ENCODE measurements around the gene RDH5.

The RDH5 gene

DNA sequence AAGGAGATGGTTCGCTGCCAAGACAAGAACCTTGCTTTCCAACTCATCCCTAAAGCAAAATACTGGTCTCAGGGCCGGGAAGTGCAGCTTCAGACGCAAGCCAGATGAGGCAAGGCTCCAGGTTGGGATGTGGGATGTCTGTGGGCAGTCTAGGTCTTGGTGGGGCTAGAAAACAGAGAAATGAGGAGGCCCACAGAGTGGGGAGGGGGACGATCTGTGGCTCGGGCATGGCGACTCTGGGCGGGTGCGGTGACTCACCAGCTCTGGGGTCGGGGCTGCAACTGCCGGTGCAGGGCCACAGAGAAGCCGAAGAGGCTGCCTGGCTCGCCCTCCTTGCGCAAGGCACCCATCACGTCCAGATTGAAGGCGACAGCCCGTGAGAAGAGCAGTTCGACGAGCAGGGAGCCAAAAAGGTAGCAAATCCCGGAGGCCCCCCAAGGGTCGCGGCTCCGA lies 12.9 kb upstream of the RDH5 start:
- peak; percentile 60 for DNase-seq

DNA sequence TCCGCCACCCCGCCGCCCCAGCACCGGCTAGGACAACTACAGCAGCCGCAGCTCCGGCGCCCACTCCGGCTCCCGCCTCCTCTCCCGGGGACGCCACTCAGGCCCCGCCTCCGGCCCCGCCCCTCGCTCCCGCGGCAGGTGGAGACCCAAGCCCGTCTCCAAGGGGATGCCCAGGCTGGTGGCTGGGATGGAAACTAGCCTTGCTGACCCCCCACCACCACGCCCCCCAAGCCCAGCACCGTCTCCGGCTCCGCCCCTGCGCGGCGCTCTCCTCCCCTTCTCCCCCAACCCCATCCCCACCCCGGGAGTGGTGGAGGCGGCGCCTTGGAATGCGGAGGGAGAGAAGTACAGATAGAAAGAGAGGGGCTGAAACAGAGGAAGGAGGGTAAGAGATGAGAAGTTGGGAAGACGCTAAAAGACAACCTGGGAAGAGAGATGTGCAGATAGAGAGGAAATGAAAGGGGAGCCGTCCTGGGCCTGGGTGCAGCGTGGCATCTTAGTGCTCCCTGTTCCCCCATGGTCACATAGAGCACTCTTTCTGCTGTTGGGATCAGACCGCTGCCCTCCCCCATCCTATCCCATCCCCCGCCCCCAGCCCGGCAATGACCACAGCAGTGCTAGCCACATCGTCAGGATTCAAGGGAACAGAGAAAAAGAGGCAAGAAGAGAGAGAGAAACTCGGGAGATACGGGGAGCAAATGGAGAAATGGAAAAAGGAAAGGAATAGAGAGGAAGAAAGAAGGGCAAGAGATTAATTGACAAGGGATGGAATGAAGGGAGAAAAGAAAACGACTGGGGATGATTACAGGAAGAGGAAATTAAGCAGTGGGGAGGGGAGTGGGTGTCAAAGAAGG lies 12.1 kb upstream of the RDH5 start, which contains the start of gene ITGA7:
ITGA7 (minus strand) TSS at position 64 of the 854 bp plus-strand sequence. CDS start 222 bp downstream, outside the sequence.
- Histone ChIP-seq H3K23ac (ENCODE audit: low read length) (no peak within 1 kb of the TSS), H2BK5ac (ENCODE audit: low read length) (no peak within 1 kb of the TSS), H3K79me1 (ENCODE audit: low read length) (no peaks in the 10 kb centered on the region), H3K9ac (ENCODE audit: low read length) (peak within 1 kb of the TSS; percentile 64), H3K56ac (ENCODE audit: low read length) (peak within 1 kb of the TSS; percentile 82), H3K4me2 (ENCODE audit: low read length) (peak within 1 kb of the TSS; percentile 89), H3K4me1 (ENCODE audit: control insufficient read depth, low read depth, low read length) (peaks cover 4% of the 10 kb centered on the region), H3K36me3 (ENCODE audit: control insufficient read depth, insufficient read depth, low read length) (no peaks in the 10 kb centered on the region), H3K18ac (ENCODE audit: low read length) (peak within 1 kb of the TSS; percentile 45), H2BK15ac (replicated peaks; ENCODE audit: low read depth) (no peak within 1 kb of the TSS), H3K4me3 (ENCODE audit: low read length) (peak within 1 kb of the TSS; percentile 52), H3K4ac (ENCODE audit: low read depth, low read length) (no peak within 1 kb of the TSS), H2AK5ac (ENCODE audit: low read length) (no peak within 1 kb of the TSS), H4K8ac (ENCODE audit: low read depth, low read length) (no peak within 1 kb of the TSS), H4K5ac (ENCODE audit: low read length) (no peak within 1 kb of the TSS), H3K27ac (ENCODE audit: low read depth, low read length) (no peak within 1 kb of the TSS), H3K27me3 (ENCODE audit: insufficient read depth, low read length, poor library complexity) (no peaks in the 10 kb centered on the region), H3K79me2 (ENCODE audit: control insufficient read depth, insufficient read depth, low read length) (no peaks in the 10 kb centered on the region), H2BK120ac (ENCODE audit: low read depth, low read length) (no peak within 1 kb of the TSS)
- no CpG with 5 or more reads among the region's 39 CpGs for WGBS (ENCODE audit: extremely low coverage, insufficient coverage, low lambda C conversion rate)
- peak; percentile 91 for DNase-seq

More for the DNA sequence above, 12.9 kb upstream of the RDH5 start:
- Histone ChIP-seq H4K5ac (ENCODE audit: low read length) (no peak overlapping the region), H3K4me1 (ENCODE audit: control insufficient read depth, low read depth, low read length) (peaks cover 4% of the 10 kb centered on the region), H3K4ac (ENCODE audit: low read depth, low read length) (no peak overlapping the region), H3K79me1 (ENCODE audit: low read length) (no peaks in the 10 kb centered on the region), H2AK5ac (ENCODE audit: low read length) (no peak overlapping the region), H2BK15ac (replicated peaks; ENCODE audit: low read depth) (no peak overlapping the region), H2BK120ac (ENCODE audit: low read depth, low read length) (no peak overlapping the region), H3K4me2 (ENCODE audit: low read length) (peak overlapping the region; percentile 49), H3K56ac (ENCODE audit: low read length) (peak overlapping the region; percentile 82), H3K36me3 (ENCODE audit: control insufficient read depth, insufficient read depth, low read length) (no peaks in the 10 kb centered on the region), H3K23ac (ENCODE audit: low read length) (no peak overlapping the region), H3K4me3 (ENCODE audit: low read length) (peak overlapping the region; percentile 46), H3K18ac (ENCODE audit: low read length) (peak overlapping the region; percentile 45), H3K27ac (ENCODE audit: low read depth, low read length) (no peak overlapping the region), H3K79me2 (ENCODE audit: control insufficient read depth, insufficient read depth, low read length) (no peaks in the 10 kb centered on the region), H2BK5ac (ENCODE audit: low read length) (no peak overlapping the region), H3K9ac (ENCODE audit: low read length) (peak overlapping the region; percentile 59), H4K8ac (ENCODE audit: low read depth, low read length) (no peak overlapping the region), H3K27me3 (ENCODE audit: insufficient read depth, low read length, poor library complexity) (no peaks in the 10 kb centered on the region)
- WGBS (ENCODE audit: extremely low coverage, insufficient coverage, low lambda C conversion rate): no CpG with 5 or more reads among the region's 22 CpGs

DNA sequence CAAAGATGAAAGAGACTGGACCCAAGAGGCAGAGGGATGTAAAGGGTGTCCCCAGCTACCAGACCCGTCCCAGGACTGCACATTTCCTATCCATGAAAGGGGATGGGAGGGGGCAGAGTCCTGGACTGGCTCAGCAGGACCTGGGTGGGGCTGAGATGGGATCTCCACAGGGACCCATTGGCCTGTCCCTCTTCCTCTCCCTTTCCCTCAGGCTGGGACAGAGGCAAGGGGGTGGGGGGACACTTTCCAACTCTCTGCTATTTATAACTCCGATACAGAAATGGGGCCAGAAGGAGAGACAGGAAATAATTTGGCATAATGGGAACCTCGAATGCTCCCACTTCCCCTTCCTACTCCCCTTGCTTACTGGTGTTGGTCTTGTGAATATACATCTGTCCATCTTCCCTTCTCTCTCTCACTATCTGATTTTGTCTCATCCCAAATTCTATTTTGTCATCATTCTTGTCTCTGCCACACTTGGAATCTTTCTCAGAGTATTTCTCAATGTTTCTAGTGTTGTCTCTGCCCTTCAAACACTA lies 11.4 kb upstream of the RDH5 start:
- peak overlapping the region; percentile 80 for H3K56ac ChIP-seq (ENCODE audit: low read length)
- WGBS (ENCODE audit: extremely low coverage, insufficient coverage, low lambda C conversion rate): no CpG with 5 or more reads among the region's 3 CpGs
- DNase-seq: no peak
- H3K9ac ChIP-seq (ENCODE audit: low read length): no peak overlapping the region
- H4K5ac ChIP-seq (ENCODE audit: low read length): no peak overlapping the region
- no peak overlapping the region for H3K18ac ChIP-seq (ENCODE audit: low read length)
- H3K79me1 ChIP-seq (ENCODE audit: low read length): no peaks in the 10 kb centered on the region
- H3K36me3 ChIP-seq (ENCODE audit: control insufficient read depth, insufficient read depth, low read length): no peaks in the 10 kb centered on the region
- H2BK15ac ChIP-seq (replicated peaks; ENCODE audit: low read depth): no peak overlapping the region
- no peak overlapping the region for H2AK5ac ChIP-seq (ENCODE audit: low read length)
- no peak overlapping the region for H3K27ac ChIP-seq (ENCODE audit: low read depth, low read length)
- H3K4ac ChIP-seq (ENCODE audit: low read depth, low read length): no peak overlapping the region
- no peak overlapping the region for H4K8ac ChIP-seq (ENCODE audit: low read depth, low read length)
- H3K79me2 ChIP-seq (ENCODE audit: control insufficient read depth, insufficient read depth, low read length): no peaks in the 10 kb centered on the region
- no peaks in the 10 kb centered on the region for H3K27me3 ChIP-seq (ENCODE audit: insufficient read depth, low read length, poor library complexity)
- no peak overlapping the region for H2BK5ac ChIP-seq (ENCODE audit: low read length)
- no peak overlapping the region for H3K4me3 ChIP-seq (ENCODE audit: low read length)
- H3K23ac ChIP-seq (ENCODE audit: low read length): no peak overlapping the region
- peak overlapping the region; percentile 5 for H3K4me2 ChIP-seq (ENCODE audit: low read length)
- H2BK120ac ChIP-seq (ENCODE audit: low read depth, low read length): no peak overlapping the region
- peaks cover 4% of the 10 kb centered on the region for H3K4me1 ChIP-seq (ENCODE audit: control insufficient read depth, low read depth, low read length)

DNA sequence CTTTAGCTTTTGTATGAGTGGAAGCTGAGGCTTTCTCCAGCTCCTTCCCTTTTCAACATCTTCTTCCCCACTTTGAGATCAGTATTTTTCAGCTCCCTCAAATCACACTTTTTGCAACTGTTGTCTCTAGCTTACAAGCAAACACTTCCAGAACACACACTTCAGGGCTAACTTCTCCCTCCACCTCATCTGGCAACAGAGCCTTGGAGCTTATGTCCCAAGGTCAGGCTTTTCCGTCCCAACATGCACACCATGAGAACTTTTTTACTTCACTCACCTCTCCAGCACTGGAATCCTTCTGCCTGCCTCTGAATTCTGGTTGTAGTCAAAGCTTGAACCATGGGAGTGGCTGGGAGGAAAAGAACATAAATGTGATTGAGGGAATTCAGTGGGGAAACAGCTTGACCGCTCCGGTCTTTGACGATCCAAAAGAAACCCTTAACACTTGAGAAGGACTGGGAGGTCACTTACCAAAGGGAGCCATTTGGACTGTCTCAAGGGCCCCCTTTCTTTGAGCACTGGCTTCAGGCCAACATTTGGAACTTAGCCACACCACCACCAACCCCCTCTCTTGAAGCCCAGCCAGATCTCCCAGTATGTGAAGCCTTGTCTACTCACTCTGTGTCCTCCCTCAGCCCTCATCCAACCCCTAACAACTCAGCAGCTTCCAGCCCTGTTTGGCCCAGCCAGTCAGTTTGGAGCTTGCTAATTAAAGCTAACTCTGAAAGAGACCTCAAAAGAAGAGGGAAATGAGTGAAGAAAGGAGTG lies 8.2 kb upstream of the RDH5 start:
- Histone ChIP-seq H2BK5ac (ENCODE audit: low read length) (no peak overlapping the region), H3K4me3 (ENCODE audit: low read length) (no peak overlapping the region), H2BK15ac (replicated peaks; ENCODE audit: low read depth) (no peak overlapping the region), H3K4ac (ENCODE audit: low read depth, low read length) (no peak overlapping the region), H4K5ac (ENCODE audit: low read length) (no peak overlapping the region), H3K18ac (ENCODE audit: low read length) (no peak overlapping the region), H3K79me1 (ENCODE audit: low read length) (no peaks in the 10 kb centered on the region), H3K4me2 (ENCODE audit: low read length) (no peak overlapping the region), H3K23ac (ENCODE audit: low read length) (no peak overlapping the region), H2AK5ac (ENCODE audit: low read length) (no peak overlapping the region), H4K8ac (ENCODE audit: low read depth, low read length) (no peak overlapping the region), H3K4me1 (ENCODE audit: control insufficient read depth, low read depth, low read length) (peaks cover 6% of the 10 kb centered on the region), H3K9ac (ENCODE audit: low read length) (no peak overlapping the region), H3K27ac (ENCODE audit: low read depth, low read length) (no peak overlapping the region), H3K79me2 (ENCODE audit: control insufficient read depth, insufficient read depth, low read length) (no peaks in the 10 kb centered on the region), H3K36me3 (ENCODE audit: control insufficient read depth, insufficient read depth, low read length) (no peaks in the 10 kb centered on the region), H3K56ac (ENCODE audit: low read length) (no peak overlapping the region), H2BK120ac (ENCODE audit: low read depth, low read length) (no peak overlapping the region), H3K27me3 (ENCODE audit: insufficient read depth, low read length, poor library complexity) (no peaks in the 10 kb centered on the region)
- no CpG with 5 or more reads among the region's 4 CpGs for WGBS (ENCODE audit: extremely low coverage, insufficient coverage, low lambda C conversion rate)
- no peak for DNase-seq

DNA sequence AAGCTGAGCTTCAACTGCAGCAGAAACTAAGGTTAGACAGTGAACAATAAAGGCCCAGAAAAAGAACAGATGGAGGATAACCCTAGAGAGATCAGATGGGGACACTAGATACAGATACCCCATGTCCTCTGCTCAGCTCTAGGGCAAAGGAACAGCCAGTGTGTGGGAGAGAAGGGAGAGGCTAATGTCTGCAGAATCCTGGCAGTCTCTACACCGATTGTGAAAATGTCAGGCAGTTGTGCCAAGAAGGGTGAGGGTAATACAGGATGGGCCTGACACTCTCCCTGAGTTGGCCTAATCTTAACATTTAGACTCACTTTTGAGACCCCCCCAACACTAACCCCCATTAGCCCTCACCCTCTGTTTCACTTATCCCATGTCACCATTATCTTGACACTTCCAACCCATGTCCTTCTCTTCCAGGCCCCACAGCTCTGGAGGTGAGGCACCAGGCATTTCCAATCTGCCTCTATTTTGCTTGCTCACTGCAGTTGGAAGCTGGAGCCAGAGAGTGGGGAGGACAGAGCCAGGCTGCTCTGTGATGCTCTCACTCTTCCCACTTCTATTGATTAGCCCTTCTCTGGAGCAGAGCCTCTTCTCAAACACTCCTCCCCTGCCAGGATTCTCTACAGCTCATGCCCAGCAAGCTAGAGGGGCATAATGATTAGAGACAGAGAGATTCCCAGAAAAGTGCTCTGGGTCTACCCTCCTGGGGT lies 7.3 kb upstream of the RDH5 start:
- no peak overlapping the region for H2BK120ac ChIP-seq (ENCODE audit: low read depth, low read length)
- no peaks in the 10 kb centered on the region for H3K79me2 ChIP-seq (ENCODE audit: control insufficient read depth, insufficient read depth, low read length)
- no peak overlapping the region for H3K9ac ChIP-seq (ENCODE audit: low read length)
- H3K4me2 ChIP-seq (ENCODE audit: low read length): no peak overlapping the region
- no peak overlapping the region for H3K4ac ChIP-seq (ENCODE audit: low read depth, low read length)
- H3K4me1 ChIP-seq (ENCODE audit: control insufficient read depth, low read depth, low read length): peaks cover 13% of the 10 kb centered on the region
- H3K27me3 ChIP-seq (ENCODE audit: insufficient read depth, low read length, poor library complexity): no peaks in the 10 kb centered on the region
- no peak overlapping the region for H3K23ac ChIP-seq (ENCODE audit: low read length)
- no peak overlapping the region for H2BK15ac ChIP-seq (replicated peaks; ENCODE audit: low read depth)
- H3K79me1 ChIP-seq (ENCODE audit: low read length): no peaks in the 10 kb centered on the region
- H2BK5ac ChIP-seq (ENCODE audit: low read length): no peak overlapping the region
- DNase-seq: no peak
- no peaks in the 10 kb centered on the region for H3K36me3 ChIP-seq (ENCODE audit: control insufficient read depth, insufficient read depth, low read length)
- H2AK5ac ChIP-seq (ENCODE audit: low read length): no peak overlapping the region
- H3K4me3 ChIP-seq (ENCODE audit: low read length): no peak overlapping the region
- WGBS (ENCODE audit: extremely low coverage, insufficient coverage, low lambda C conversion rate): no CpG with 5 or more reads among the region's 1 CpG
- H4K8ac ChIP-seq (ENCODE audit: low read depth, low read length): no peak overlapping the region
- H3K56ac ChIP-seq (ENCODE audit: low read length): no peak overlapping the region
- no peak overlapping the region for H3K18ac ChIP-seq (ENCODE audit: low read length)
- no peak overlapping the region for H4K5ac ChIP-seq (ENCODE audit: low read length)
- no peak overlapping the region for H3K27ac ChIP-seq (ENCODE audit: low read depth, low read length)

Measured in mesendoderm (in vitro differentiated cells).